GM19193 (cell line): Measurements from ENCODE around the gene SRBD1.

Experiments used
- POLR2A ChIP-seq: IDR thresholded peaks from 4 replicates; pipeline ENCODE4 v1.6.1; 2011; ENCODE audit not compliant: insufficient read depth, insufficient read length; ENCODE audit errors: extremely low read depth

The SRBD1 gene

DNA sequence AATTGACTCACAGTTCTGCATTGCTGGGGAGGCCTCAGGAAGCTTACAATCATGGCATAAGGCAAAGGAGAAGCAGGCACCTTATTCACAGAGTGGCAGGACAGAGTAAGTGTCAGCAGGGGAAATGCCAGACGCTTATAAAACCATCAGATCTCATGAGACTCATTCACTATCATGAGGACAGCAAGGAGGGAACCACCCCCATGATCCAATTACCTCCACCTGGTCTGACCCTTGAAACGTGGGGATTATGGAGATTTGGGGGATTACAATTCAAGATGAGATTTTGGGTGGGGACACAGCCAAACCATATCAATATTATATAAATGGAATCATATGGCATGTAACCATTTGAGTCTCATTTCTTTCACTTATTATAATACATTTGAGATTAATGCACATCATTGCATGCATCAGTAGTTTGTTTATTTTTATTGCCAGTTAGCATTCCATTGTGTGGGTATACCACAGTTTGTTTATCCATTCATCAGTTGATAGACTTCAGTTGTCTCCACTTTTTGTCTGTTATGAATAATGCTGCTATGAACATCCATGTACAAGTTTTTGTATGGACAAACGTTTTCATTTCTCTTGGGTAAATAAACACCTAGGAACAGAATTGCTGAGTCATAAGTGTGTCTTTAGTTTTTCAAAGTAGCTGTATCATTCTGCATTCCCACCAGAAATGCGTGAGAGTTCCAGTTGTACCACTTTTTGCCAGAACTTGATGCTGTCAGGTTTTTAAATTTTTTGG lies 5.8 kb upstream of the SRBD1 start:
- no peak for TF ChIP-seq POLR2A

DNA sequence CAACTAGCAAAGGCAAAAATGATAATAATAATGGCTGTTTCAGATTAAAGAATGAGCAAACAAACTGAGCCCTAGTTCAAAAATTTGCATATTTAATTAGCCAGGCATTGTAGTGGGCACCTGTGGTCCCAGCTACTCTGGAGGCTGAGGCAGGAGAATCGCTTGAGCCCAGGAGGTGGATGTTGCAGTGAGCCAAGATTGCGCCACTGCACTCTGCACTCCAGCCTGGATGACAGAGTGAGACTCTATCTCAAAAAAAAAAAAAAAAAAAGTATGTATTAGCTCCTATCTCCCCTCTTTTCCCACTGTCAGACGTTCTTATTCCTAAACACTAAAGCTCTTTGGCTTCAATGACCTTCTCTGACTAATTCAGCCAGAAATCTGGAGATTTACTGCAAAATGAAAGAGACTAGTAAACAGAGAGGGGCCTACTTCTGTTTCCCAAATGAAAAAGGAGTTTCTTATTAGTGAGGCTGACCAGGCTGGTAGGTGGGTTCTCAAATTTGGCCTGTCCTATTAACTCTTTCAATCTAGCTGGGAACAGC lies 3.9 kb upstream of the SRBD1 start:
- no peak for TF ChIP-seq POLR2A

DNA sequence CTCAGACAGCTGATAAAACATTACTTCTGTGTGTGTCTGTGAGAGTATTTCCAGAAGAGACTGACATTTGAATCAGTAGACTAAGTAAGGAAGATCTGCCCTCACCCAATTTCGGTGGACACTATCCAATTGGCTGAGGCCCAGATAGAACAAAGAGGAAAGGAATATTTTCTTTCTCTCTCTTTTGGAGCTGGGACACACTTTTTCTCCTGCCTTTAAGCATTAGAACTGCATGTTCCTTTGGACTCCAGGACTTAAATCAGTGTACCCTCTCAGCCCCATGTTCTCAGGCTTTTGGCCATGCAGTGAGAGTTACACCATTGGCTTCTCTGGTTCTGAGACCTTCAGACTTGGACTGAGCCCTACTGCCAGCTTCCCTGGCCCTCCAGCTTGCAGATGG lies 3.3 kb upstream of the SRBD1 start:
- no peak for TF ChIP-seq POLR2A

DNA sequence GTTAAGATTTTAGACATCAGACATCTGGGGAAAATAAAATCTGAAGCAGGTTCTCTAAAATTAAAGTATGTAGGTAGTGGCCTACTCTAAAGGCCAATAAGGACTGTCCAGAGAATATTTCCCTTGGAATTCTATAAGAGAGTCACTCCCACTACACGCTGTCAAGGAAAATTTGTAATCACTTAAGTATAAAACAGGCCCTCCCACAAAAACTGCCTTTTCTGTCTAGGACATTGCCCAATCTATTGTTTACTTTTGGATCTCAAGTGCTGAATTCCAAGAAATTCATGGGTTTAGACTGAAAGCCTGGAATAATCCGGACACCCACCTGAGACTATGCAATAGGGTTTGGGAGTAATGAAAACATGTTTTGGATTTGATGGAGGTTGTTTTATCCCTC lies 1.7 kb upstream of the SRBD1 start:
- TF ChIP-seq POLR2A: no peak

DNA sequence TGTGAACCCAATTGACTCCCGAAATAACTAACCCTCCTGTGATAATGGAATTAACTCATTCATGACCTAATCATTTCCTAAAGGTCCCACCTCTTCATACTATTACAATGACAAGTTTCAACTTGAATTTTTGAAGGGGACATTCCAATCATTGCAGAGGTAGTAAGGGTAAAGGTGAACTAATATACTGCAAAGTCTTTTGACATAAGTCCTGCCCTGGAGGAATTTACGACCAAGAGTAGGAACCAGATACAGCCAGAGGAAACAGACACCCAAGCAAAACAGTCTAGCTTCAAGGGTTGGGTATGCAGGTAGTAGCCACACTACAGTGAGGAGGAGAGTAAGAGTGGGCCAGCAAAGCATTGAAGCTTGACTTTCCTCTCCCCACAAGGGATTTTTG lies 1.2 kb upstream of the SRBD1 start:
- TF ChIP-seq POLR2A: no peak

DNA sequence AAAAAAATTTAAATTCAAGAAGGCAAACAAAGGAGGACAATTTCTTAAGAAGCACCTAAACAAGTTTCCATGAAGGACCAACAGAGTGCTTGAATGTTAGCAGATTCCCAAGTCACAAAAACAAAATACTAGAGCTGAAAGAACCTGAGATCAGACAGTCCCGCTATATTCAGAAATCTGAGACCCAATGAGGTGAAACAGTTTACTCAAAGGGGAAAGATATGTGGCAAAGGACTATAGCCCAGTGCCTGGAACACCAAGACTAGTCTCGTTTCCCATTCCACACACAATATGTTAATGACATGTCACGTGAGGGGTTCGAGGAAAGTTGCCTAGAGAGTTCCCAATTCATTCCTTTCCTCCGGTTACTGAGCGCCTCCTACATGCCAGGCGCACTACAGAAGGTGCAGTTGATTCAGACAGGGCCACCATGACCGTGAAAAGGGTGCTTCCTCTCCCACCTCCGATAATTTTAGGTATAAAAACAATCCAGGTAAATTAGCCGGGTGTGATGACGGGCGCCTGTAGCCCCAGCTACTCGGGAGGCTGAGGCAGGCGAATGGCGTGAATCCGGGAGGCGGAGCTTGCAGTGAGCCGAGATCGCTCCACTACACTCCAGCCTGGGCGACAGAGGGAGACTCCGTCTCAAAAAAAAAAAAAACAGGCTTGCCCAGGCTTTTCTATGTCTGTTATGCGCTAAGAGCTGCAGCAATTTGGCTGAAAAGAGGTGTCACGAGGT lies 617 bp downstream of the SRBD1 start:
- no peak for TF ChIP-seq POLR2A

DNA sequence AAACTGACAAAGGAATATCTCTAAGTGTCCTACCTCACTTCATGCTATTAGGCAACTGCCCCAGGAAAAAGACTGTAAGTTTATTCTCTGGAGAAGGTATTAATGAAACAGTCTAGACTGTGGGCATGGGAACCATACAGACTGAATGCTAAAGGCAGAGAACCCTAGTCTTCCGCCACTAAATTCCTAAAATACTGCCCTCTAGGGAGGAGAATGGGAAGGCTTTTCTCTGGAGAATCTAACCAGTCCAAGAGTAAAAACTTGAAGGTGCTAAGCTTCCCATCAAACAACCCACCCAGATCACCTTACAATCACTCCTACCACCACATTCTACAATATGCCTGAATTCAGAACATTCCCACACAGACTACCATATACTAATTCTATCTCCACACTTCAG lies 3.4 kb downstream of the SRBD1 start:
- TF ChIP-seq POLR2A: no peak

DNA sequence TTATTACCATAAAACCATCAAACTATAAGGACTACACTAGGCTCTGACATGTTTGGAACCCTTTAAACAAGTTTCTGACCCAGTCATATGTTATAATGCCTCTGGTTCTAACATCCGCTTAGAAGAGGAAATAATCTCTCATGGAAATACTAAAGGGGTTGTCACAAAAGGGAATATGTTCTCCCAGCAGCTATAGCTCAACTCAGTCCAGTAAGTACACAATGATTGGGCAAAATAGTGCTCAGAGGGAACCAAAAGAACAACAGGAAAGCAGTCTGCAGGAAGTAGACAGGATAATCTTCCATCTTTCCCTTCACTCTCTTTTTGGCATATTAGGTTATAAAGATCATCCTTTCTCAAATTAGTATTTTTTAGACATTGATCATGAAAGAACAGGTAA lies 4.3 kb downstream of the SRBD1 start:
- TF ChIP-seq POLR2A: no peak

DNA sequence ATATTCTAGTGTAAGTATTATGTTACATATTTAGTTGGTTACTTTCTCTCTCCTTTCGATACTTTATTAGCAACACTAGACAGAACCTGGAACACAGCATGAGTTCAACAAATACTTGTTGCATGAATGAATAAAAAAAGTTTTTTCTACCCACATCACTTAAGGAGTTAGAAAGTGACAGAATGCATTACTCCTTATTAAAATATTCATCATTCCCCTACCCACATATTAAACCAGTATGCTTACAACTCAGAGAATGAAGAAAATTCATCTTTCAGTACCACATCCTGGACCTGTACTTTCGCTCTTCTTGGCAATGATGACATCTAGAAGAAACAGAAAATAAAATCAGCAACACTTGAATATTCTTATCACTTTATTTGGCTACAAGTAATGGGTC lies 6.0 kb downstream of the SRBD1 start:
- TF ChIP-seq POLR2A: no peak

DNA sequence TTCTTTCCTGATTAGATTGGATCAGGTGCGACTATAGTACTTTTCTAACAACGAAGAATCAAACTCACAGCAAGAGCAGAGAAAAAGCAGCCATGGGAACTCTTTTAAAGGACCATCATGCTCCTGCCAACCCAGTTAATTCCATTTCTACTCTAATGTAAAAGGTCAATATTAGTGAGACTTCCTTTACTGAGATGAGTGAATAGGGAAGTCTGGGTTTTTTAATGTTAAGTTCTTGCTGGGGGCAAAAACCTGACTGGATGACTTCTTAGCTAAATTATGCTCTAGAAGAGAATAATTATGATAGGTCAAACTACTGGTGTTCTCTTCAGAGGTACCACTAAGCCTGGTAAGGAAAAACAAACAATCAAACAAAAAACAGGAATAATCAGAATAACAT lies 8.4 kb downstream of the SRBD1 start:
- no peak for TF ChIP-seq POLR2A

DNA sequence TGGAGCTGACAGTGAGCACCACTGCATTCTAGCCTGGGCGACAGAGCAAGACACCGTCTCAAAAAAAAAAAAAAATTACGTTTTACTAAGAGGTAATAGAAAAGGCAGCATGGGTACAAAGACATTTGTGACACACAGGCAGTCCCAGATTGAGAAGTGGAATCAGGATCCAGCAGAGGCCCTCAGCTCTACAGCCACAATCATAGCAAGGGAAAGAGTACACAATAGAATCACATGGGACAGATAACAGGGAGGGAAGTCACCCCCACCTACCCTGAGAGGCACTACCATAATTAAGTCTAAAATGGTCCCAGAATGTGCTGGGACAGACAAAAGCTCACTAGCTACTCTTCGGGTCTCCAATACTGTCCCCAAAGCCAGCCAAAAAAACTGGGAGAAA lies 12.5 kb downstream of the SRBD1 start:
- no peak for TF ChIP-seq POLR2A

DNA sequence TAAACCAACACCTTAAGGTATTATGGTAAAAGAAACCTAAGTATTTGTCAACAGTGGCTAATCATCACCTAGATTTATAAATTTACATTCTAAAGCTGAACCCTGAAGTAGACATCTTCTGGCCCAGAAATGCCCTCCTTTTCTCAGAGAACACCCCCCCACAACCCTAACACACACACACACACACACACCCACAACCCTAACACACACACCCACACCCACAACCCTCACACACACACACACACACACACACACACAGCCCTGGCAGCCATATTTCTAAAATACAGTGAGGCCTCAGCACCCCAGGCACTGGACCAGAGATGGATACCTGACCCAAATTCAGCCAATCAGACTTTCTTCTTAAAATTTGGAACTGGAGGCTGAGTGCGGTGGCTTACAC lies 14.3 kb downstream of the SRBD1 start:
- no peak for TF ChIP-seq POLR2A

DNA sequence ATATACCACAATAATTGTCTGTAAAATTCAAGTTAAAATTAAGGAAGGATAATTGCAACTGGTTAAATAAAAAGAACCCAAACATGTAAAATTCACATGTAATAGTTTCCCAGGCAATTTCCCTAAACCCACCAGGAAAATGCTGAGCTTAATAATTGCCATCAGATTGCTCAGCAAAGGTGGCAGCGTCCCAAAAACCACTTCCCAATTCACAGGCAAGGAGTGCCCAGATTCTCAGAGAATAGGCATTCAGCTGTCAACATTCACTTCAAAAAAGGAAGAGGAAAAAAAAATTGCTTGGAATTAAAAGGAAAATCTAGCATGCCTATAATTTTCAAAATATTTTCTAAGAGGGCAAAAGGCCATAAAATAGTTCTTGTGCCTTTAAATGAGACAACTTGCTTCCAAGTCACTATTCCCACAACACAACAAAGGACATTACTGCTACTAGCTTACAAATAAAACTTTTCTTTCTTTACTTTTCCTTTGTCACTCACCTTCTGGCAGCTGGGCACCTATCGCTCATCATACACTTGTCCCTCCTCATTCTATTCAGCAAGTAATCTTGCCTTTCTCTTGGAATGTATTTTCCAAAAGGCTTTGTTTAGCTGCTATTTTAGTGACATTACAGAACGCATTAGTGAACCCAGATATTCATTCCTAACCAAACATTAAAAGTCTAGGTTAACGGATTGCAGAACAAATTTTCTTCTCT lies 15.2 kb downstream of the SRBD1 start:
- no peak for TF ChIP-seq POLR2A

DNA sequence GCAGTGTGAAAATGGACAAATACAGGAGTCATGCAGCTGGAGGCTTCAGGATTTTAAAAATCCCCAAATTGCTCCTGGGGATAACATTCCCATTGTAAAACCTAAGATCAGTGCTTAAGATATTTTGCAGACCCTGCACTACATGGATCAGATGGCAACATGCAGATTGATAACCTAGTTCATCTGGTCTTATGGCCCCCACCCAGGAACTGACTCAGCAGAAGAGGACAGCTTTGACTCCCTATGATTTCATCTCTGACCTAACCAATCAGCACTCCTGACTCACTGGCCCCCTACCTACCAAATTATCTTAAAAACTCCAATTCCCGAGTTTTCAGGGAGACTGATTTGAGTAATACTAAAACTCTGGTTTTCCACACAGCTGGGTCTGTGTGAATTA lies 20.0 kb downstream of the SRBD1 start:
- no peak for TF ChIP-seq POLR2A

DNA sequence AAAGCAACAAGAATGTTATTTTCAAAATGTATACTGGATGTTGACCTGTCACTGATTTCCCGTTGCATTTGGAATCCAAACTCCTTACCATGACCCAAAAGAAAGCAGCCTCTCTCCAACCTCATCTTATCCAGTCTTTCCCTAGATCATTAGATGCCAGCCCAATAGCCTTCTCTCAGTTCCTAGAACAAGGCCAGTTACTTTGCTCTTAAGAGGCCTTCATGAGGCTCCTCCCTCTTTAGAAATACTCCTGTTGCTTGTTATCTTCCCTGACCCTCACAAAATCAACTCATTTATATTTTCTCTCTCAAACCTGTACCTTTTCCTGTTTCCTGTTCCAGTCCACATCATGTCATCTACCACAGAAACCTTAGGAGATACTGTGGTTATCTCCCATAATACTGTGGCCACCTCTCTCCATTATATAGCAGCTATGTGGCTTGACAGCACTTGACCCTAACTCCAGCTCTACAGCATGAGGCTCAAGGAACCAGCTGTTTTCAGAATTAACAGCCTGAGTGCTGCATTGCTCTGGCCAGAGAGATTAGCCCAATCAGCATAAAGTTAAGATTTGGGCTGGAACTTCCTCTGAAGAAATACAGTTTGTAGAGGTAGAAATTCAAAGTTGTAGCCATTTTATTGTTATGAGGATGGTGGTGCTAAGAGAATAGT lies 22.8 kb downstream of the SRBD1 start:
- no peak for TF ChIP-seq POLR2A

DNA sequence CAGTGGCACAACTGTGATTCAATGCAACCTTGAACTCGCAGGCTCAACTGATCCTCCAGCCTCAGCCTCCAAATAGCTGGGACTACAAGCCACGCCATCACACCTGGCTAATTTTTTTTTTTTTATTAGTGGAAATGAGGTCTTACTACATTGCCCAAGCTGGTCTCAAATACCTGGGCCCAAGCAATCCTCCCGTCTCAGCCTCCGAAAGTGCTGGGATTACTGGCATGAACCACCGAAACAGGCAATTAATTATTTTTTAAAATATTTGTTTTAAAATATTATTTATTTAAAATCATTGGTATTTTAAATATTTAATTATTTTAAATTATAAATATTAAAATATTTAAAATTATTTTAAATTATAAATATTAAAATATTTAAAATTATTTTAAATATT lies 24.5 kb downstream of the SRBD1 start:
- TF ChIP-seq POLR2A: no peak

DNA sequence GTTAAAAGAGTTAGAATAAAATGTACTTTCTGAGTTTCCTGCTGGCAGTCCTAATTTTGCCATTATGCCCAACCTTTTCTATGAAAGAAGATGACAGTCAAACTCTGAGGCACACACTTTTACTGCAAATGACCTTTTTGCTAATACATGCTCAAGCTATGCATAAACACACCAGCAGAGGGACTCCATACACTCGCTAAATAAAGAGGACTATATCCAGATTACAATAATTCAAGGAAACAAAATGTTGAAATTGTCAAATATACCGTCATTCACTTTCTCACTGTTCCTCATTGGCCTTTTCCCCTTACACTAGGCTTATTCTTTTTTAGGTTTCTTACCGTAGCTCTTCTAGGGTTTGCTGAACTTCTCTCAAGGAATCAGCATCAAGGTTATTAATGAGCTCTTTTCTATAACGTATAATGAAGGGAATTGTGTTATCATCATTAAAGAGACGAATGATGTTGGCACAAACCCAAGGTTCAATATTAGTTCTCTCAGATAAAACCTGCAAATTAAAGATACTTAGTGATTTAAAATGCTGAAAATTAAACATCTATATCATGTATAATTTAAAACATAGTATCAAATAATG lies 25.7 kb downstream of the SRBD1 start:
- TF ChIP-seq POLR2A: no peak
